GM19193 (cell line): ENCODE measurements around the gene ATAD3B.
A peak's percentile ranks its signal among the peaks of the same experiment; 100 is the strongest.

ENCODE experiments used
- POLR2A ChIP-seq: IDR thresholded peaks from 4 replicates; pipeline ENCODE4 v1.6.1; 2011; ENCODE audit not compliant: insufficient read depth, insufficient read length; ENCODE audit errors: extremely low read depth

ATAD3B gene, protein sequence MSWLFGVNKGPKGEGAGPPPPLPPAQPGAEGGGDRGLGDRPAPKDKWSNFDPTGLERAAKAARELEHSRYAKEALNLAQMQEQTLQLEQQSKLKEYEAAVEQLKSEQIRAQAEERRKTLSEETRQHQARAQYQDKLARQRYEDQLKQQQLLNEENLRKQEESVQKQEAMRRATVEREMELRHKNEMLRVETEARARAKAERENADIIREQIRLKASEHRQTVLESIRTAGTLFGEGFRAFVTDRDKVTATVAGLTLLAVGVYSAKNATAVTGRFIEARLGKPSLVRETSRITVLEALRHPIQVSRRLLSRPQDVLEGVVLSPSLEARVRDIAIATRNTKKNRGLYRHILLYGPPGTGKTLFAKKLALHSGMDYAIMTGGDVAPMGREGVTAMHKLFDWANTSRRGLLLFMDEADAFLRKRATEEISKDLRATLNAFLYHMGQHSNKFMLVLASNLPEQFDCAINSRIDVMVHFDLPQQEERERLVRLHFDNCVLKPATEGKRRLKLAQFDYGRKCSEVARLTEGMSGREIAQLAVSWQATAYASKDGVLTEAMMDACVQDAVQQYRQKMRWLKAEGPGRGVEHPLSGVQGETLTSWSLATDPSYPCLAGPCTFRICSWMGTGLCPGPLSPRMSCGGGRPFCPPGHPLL

DNA sequence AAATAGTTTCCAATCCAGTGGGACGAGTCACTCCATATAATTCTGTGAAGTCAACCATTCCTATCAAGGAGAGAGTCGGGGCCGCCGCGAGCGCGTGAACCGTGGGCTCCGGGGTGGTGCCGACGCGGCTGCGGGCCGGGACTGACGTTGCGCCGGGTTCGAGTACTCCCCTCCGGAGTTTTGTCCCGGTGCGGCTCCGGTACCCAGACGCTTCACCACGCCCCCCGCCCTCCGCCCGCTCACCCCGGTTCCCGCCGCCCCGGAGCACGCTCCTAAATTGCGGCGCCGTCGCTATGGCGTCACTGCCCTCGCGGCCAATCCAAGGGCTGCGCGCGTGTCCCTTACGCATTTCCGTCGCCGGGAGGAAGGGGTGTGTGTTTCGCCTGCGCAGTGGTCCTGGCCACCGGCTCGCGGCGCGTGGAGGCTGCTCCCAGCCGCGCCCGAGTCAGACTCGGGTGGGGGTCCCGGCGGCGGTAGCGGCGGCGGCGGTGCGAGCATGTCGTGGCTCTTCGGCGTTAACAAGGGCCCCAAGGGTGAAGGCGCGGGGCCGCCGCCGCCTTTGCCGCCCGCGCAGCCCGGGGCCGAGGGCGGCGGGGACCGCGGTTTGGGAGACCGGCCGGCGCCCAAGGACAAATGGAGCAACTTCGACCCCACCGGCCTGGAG, at the start of gene ATAD3B:
TSS of gene ATAD3B (plus strand) at position 377 of the 664 bp plus-strand sequence. CDS start at position 497, 120 bp downstream.
- peak; percentile 59 for TF ChIP-seq POLR2A

DNA sequence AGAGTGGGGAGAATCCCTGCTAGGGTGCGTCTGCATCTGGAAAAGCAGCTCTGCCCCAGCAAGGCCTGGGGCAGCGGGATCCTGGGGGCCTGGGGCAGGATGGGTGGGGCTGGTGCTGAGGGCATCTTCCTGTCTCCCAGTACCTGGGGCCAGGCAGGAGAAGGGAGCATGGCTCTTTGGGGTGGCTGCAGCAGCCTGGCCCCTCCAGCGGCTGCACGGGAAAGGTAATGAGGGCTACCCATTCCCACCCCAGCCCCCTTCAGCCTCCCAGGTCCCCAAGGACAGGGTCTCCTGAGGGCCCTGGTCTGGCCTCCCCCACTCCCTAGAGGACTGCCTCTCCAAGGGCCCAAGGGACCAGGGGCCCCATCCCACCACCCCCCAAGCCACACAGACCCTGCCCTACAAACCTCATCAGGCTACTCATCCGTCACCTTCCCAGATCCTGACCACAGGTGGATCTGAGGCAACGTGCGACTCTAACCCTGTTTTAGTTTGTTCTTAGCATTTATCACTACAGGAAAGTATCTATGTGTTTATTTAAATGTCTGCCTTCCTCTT, 49.6 kb upstream of the ATAD3B start:
- TF ChIP-seq POLR2A = no peak

DNA sequence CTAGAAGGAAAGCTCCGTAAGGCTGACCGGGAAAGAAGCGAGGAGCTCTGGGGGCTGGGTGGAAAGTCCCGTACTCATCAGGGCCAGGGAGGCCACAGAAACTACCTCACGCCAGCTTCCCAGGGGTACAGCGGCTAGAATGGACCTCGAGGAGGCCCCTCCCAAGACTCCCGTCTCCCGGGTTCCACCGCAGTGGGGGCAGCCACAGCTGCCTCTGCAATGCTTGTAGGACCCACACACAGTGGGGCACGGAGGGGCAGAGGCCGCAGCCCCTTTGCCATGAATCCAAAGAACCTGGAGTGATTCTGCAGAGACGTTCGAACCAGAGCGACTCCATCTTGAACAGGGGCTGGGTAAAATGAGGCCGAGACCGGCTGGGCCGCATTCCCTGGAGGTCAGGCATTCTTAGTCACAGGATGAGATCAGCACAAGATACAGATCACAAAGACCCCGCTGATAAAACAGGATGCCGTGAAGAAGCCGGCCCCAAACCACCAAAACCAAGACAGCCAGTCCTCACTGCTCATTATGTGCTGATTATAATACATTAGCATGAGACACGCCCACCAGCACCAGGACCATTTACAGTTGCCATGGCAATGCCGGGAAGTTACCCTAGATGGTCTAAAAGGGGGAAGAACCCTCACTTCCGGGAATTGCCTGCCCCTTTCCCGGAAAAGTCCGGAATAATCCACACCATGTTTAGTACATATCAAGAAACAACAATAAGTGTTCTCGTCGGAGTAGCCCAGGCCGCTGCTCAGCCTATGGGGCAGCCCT, 48.9 kb upstream of the ATAD3B start:
- TF ChIP-seq POLR2A = no peak

DNA sequence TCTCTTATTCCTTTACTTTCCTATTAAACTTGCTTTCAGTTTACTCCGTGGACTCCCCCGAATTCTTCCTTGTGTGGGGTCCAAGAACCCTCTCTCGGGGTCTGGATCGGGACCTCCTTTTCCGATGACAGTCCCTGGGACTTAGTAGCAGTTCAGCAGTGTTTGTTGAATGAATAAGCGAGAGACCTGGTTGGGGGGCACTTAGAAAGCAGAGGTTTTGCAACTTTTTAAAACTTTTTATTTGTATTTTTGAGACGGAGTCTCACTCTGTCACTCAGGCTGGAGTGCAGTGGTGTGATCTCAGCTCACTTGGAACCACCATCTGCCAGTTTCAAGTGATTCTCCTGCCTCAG, 48.3 kb upstream of the ATAD3B start:
- TF ChIP-seq POLR2A = no peak

DNA sequence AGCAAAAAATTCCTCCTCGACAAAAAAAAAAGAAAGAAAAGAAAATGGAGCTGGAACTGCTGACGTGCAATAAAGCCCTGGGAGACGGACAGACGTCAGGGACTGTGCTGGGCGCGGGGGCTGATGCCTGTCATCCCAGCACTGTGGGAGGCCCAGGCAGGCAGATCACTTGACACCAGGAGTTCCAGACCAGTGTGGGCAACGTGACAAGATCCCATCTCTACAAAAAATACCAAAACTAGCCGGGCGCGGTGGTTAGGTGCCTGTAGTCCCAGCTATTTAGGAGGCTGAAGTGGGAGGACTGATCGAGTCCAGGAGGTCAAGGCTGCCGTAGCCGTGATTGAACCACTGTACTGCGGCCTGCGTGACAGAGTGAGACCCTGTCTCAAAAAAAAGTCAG, 46.9 kb upstream of the ATAD3B start:
- TF ChIP-seq POLR2A = no peak

DNA sequence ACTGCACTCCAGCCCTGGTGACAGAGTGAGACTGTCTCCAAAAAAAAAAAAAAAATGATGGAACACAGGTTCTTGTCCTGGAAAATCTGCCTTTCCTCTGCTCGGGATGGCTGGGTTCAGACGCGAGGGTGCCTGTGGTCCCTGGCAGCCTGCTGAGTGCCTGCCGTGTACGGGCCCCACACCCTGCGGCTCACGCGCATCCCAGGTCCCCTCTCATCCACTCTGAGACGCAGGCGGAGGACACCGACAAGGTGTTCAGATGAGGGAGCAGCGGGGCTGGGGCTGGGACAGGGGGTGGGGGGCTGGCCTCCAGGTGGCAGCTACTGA, 46.2 kb upstream of the ATAD3B start:
- no peak for TF ChIP-seq POLR2A

DNA sequence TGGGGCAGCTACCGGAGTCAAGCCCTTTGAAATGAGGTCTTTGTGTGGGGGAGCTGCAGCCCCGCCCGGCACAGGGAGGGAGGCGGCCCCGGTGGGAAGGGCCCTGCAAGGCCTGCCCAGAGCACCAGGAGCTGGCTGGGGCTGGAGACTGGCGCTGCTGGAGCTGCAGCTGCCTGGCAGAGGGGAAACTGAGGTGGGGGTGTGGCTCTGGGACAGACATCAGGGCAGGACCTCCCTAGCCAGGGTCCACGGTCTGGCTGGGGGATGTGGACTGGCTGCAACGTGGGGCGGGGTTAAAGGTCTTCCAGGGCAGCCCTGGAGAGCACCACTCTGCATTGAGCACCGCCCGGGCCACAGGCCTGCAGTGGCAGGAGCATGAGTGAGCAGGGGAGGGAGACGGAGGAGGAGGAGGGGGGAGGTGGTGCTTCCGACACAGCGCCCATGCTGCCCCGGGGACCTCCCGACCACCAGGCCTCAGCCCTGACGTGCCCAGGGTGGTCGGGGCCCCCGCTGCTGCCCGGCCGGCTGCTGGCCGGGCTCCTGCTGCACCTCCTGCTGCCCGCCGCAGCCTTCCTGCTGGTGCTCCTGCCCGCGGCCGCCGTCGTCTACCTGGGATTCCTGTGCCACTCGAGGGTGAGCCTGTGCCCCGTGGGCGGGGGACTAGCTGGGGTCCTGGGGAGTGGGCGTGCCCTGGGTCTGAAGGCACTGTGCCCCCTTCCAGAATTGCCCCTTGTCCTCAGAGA, 45.6 kb upstream of the ATAD3B start:
- no peak for TF ChIP-seq POLR2A

DNA sequence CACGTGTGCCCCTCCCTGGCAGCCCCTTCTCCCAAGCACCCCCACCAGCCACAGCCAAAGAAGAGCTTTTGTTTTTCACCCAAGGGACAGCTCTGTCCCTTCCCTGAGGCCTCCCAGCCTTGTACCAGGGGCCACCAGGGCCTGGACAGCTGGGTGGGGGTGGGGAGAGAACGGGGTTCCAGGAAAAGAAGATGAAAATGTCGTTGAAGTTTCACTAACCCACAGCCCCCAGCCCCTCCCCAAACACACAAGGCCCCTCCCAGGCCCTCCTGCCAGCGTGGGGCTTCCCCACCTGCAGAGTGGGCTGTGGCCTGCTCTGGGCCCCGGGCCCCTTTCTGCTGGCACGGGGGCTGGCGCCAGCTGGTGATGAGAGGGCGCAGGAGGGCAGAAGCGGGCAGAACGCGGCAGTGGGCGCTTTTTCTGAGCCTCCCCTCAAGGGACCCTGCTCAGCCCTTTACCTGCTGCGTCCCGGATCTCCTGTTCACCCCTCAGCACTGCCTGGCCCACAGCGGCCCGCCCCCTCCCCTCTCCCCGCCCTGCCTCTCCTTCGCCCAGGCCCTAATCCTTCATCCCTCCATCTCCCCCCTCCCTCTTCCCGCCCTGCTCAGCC, 45.0 kb upstream of the ATAD3B start:
- no peak for TF ChIP-seq POLR2A

DNA sequence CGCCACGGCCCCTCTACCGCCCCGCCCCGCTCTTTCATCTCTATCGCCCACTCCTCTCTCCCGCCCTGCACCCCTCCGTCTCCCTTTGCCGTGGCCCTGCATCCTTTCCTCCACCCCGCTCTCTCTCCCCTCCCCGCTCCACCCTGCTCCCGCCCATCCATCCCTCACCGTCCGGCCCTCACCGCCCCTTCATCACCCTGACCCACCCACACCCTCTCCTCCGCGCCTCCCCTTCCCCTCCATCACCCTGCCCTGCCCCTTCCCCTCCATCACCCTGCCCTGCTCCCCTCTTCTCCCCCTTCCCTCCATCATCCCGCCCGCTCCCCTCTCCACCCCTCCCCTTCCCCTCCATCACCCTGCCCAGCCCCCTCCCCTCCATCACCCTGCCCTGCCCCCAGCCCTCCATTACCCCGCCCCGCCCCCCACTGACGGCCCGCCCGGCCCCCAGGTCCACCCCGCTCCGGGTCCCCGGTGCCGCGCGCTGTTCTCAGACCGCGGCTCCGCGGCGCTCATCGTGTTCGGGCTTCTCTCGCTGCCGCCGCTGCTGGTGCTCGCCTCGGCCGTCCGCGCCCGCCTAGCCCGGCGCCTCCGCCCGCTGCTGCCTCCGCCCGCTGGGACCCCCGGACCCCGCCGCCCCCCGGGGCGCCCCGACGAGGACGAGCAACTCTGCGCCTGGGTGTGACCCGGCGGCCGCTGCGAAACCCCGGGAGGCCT, 44.3 kb upstream of the ATAD3B start:
- TF ChIP-seq POLR2A = no peak

DNA sequence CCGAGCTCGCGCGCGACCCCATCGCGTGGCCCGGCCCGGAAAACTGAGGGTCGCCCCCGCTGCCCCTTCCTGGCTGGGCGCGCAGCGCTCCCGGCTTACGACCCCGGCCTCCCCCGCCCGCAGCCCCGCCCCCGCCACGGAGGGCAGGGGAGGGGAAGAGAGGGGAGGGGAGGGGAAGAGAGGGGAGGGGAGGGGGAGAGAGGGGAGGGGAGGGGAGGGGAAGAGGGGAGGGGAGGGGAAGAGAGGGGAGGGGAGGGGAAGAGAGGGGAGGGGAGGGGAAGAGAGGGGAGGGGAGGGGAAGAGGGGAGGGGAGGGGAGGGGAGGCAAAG, 43.8 kb upstream of the ATAD3B start:
- no peak for TF ChIP-seq POLR2A

DNA sequence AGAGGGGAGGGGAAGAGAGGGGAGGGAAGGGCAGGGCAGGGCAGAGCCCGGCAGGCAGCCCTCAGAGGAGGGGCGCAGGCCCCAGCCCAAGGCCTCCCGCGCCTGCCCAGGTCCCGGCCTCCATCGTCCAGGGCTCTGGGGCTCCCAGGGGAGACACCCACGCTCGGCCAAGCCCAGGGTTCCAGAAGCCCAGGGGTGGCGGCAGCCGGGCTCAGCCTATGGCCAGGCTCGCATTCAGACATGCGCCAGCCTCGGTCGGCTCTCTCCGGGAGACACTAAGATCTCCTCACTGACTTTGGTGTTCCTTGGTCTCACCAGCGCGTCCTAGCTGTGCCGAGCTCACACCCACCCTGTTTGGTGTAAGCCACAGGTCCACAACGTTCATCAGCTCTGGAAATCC, 43.4 kb upstream of the ATAD3B start:
- TF ChIP-seq POLR2A = no peak

DNA sequence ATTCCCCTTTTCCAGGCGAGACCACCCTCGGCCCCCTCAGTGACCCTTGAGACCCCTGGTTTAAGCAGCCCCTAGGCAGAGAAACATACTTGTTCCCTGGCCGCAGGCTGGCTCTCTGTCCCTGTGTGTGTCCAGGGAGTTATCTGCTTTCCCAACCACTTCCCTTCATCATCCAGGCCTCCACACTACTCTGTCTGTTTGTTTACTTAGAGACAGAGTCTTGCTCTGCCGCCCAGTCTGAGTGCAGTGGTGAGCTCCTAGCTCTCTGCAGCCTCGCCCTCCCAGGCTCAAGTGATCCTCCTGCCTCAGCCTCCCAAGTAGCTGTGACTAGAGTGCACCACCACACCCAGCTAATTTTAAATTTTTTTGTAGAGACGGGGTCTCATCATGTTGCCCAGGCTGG, 41.9 kb upstream of the ATAD3B start:
- no peak for TF ChIP-seq POLR2A
